ENCODE results near the gene KIRREL2. TPM values are rescaled to one million over a fixed set of nuclear protein-coding genes. Genes with fewer than 3 reads are reported as not detected.
A peak's percentile ranks its signal among the peaks of the same experiment; 100 is the strongest.

The KIRREL2 gene
- total and polyA plus RNA-seq, 2 donors (not counting 1 experiment from before 2014, with no cell fraction given), result not detected

DNA sequence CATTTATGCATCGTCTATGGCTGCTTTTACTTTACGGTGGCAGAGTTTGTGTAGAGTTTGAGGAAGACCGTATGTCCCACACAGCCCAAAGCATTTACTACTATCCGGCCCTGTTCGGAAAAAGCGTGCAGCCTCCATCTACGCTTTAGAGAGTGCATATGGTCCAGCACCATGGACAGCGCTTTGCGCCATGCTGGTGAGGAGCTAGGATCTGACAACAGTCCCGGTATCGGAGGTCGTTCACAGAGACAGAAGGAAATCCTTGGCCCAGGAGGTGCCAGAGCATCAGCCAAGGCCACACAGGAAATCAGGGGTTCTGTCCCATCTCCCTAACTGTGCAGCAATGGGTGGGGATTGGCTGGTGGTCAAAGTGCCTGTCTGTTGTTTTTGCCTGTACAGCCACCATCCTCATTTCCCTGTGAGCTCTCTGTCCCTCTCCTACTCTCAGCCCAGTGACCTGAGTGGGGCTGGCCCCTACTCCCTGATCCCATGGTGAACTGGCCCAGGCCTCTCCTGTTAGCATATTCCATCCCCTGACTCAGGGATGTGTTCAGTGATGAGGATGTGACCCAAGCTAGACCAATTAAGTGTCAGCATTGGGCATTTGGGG is 27.9 kb upstream of the KIRREL2 start:
- no peak overlapping the region for H3K27ac Mint-ChIP-seq
- Histone ChIP-seq H3K4me2 (replicated peaks; ENCODE audit: low read depth, low read length, poor library complexity, severe bottlenecking) (no peak overlapping the region), H3K4me1 (ENCODE audit: control insufficient read depth in 2 of 2, insufficient read depth in 2 of 2, low read length in 2 of 2) (no peaks in the 10 kb centered on the region), H3K9me3 (ENCODE audit: control extremely low read depth in 1 of 3, control insufficient read depth in 2 of 3, insufficient read depth in 1 of 3, low read length in 2 of 3) (peaks cover 0 to 7% (median 0%) of the 10 kb centered on the region in 3 donors), H3K27ac (ENCODE audit: low read length in 2 of 2) (no peak overlapping the region), H3K27me3 (replicated peaks in 1 of 4; ENCODE audit: control extremely low read depth in 1 of 4, control insufficient read depth in 3 of 4, insufficient read depth in 4 of 4, low read length in 3 of 4) (peaks cover 0 to 16% (median 0%) of the 10 kb centered on the region in 4 experiments), H3K36me3 (replicated peaks in 1 of 2; ENCODE audit: control extremely low read depth in 1 of 2, control insufficient read depth in 1 of 2, extremely low read depth in 1 of 2, insufficient read depth in 2 of 2, low read length in 1 of 2) (no peaks in the 10 kb centered on the region), H4K20me1 (ENCODE audit: control insufficient read depth, insufficient read depth, low read length, poor library complexity, severe bottlenecking) (no peaks in the 10 kb centered on the region), H2AFZ (ENCODE audit: insufficient read depth, low read depth, low read length, poor library complexity, severe bottlenecking) (no peak overlapping the region), H3K79me2 (ENCODE audit: control insufficient read depth, insufficient read depth, low read length) (no peaks in the 10 kb centered on the region), H3K4me3 (ENCODE audit: control extremely low read depth in 1 of 5, extremely low read depth in 1 of 5, insufficient read depth in 1 of 5, low read depth in 2 of 5, low read length in 4 of 5) (no peak overlapping the region), H3K9ac (ENCODE audit: low read length) (no peak overlapping the region)
- DNase-seq (peak; percentile 47), ATAC-seq (ENCODE audit: low read depth) (no peak)
- H3K9me3 Mint-ChIP-seq (ENCODE audit: insufficient read depth), result no peaks in the 10 kb centered on the region
- H3K27me3 Mint-ChIP-seq, result peaks cover 30% of the 10 kb centered on the region
- ChIA-PET CTCF (no interaction called here), POLR2A (no interaction called here)
- no peaks in the 10 kb centered on the region for H3K4me1 Mint-ChIP-seq
- intact Hi-C loops (cut with micrococcal nuclease), result no loop called here
- 16% methylated on average over 10 of the region's 12 CpGs for WGBS (ENCODE audit: insufficient coverage)
- TF ChIP-seq, protein P1, sequence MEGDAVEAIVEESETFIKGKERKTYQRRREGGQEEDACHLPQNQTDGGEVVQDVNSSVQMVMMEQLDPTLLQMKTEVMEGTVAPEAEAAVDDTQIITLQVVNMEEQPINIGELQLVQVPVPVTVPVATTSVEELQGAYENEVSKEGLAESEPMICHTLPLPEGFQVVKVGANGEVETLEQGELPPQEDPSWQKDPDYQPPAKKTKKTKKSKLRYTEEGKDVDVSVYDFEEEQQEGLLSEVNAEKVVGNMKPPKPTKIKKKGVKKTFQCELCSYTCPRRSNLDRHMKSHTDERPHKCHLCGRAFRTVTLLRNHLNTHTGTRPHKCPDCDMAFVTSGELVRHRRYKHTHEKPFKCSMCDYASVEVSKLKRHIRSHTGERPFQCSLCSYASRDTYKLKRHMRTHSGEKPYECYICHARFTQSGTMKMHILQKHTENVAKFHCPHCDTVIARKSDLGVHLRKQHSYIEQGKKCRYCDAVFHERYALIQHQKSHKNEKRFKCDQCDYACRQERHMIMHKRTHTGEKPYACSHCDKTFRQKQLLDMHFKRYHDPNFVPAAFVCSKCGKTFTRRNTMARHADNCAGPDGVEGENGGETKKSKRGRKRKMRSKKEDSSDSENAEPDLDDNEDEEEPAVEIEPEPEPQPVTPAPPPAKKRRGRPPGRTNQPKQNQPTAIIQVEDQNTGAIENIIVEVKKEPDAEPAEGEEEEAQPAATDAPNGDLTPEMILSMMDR (IDR thresholded peaks at IDR 0.05), result no peak
- TF ChIP-seq EZH2 (IDR thresholded peaks at IDR 0.05; ENCODE audit: borderline replicate concordance, insufficient read depth, low read depth, low read length, poor library complexity, severe bottlenecking), result no peak
- no peak overlapping the region for H3K4me3 Mint-ChIP-seq

DNA sequence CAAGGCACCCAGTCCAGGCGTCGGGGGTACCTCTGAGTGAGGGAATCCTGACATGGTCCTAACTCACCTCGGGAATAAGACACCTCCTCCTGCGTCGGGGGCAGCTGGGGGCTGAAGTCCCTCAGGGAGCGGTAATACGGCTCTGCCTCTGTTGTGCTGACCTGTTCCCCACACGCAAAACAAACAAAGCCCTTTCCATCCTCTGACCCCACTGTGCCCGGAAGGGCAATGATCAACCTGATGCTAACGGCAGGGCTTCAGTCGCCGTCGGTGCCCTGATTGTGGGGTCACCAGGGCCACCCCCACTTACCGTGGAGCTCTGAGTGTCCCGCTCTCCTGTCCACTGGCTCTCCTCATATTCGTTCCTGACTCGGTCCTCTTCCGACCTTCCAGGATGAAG is 25.7 kb upstream of the KIRREL2 start:
- H3K4me3 ChIP-seq (ENCODE audit: control extremely low read depth in 1 of 5, extremely low read depth in 1 of 5, insufficient read depth in 1 of 5, low read depth in 2 of 5, low read length in 4 of 5), result no peak overlapping the region
- CTCF ChIA-PET, result no interaction called here
- H3K79me2 ChIP-seq (ENCODE audit: control insufficient read depth, insufficient read depth, low read length), result no peaks in the 10 kb centered on the region
- Mint-ChIP-seq H3K4me3 (no peak overlapping the region), H3K9me3 (ENCODE audit: insufficient read depth) (no peaks in the 10 kb centered on the region), H3K4me1 (no peaks in the 10 kb centered on the region), H3K27ac (no peak overlapping the region), H3K27me3 (peaks cover 31% of the 10 kb centered on the region)
- H4K20me1 ChIP-seq (ENCODE audit: control insufficient read depth, insufficient read depth, low read length, poor library complexity, severe bottlenecking), result no peaks in the 10 kb centered on the region
- no peak for TF ChIP-seq EZH2 (IDR thresholded peaks at IDR 0.05; ENCODE audit: borderline replicate concordance, insufficient read depth, low read depth, low read length, poor library complexity, severe bottlenecking)
- TF ChIP-seq, protein P1 (IDR thresholded peaks at IDR 0.05), result no peak
- no peak for DNase-seq
- WGBS (ENCODE audit: insufficient coverage), result 83% methylated on average over 14 of the region's 18 CpGs
- H3K4me2 ChIP-seq (replicated peaks; ENCODE audit: low read depth, low read length, poor library complexity, severe bottlenecking), result no peak overlapping the region
- H3K9ac ChIP-seq (ENCODE audit: low read length), result no peak overlapping the region
- no peaks in the 10 kb centered on the region for H3K4me1 ChIP-seq (ENCODE audit: control insufficient read depth in 2 of 2, insufficient read depth in 2 of 2, low read length in 2 of 2)
- H3K9me3 ChIP-seq (ENCODE audit: control extremely low read depth in 1 of 3, control insufficient read depth in 2 of 3, insufficient read depth in 1 of 3, low read length in 2 of 3), result peaks cover 0 to 7% (median 0%) of the 10 kb centered on the region in 3 donors
- POLR2A ChIA-PET, result interaction anchor here (0.7 kb wide), 1 partner anchor 37 kb away, joined by 3 read pairs; the partner anchor contains the start of gene APLP1
- peaks cover 0 to 16% (median 0%) of the 10 kb centered on the region in 4 experiments for H3K27me3 ChIP-seq (replicated peaks in 1 of 4; ENCODE audit: control extremely low read depth in 1 of 4, control insufficient read depth in 3 of 4, insufficient read depth in 4 of 4, low read length in 3 of 4)
- ATAC-seq (ENCODE audit: low read depth), result no peak
- H2AFZ ChIP-seq (ENCODE audit: insufficient read depth, low read depth, low read length, poor library complexity, severe bottlenecking), result no peak overlapping the region
- intact Hi-C loops (cut with micrococcal nuclease), result no loop called here
- H3K36me3 ChIP-seq (replicated peaks in 1 of 2; ENCODE audit: control extremely low read depth in 1 of 2, control insufficient read depth in 1 of 2, extremely low read depth in 1 of 2, insufficient read depth in 2 of 2, low read length in 1 of 2), result no peaks in the 10 kb centered on the region
- no peak overlapping the region for H3K27ac ChIP-seq (ENCODE audit: low read length in 2 of 2)

Measured in B cell (primary cell).